HG02973 (cell line): ENCODE results near the gene TUBB3.
"Not testable (repeated sequence)": the region's sequence is repeated elsewhere in the genome, so short reads cannot be mapped to it uniquely, and the experiment has no call there.

Experiments
- ATAC-seq: cut with Tn5 transposase; IDR thresholded peaks from one replicate; pipeline ENCODE4 v1.9.1; 2021; ENCODE audit warnings: moderate library complexity; ENCODE audit not compliant: unreplicated experiment

Gene TUBB3

GRCh38 chr16:89917773-89918452 is 5.2 kb upstream of the TUBB3 start:
- ATAC-seq = peak; percentile 50

- ATAC-seq = no peak
These were observed 4.4 kb upstream of the TUBB3 start, which contains the start of gene MC1R for GRCh38 chr16:89918453-89919347. MC1R (plus strand) TSS chr16:89918862; CDS start chr16:89919259, 397 bp downstream.

DNA sequence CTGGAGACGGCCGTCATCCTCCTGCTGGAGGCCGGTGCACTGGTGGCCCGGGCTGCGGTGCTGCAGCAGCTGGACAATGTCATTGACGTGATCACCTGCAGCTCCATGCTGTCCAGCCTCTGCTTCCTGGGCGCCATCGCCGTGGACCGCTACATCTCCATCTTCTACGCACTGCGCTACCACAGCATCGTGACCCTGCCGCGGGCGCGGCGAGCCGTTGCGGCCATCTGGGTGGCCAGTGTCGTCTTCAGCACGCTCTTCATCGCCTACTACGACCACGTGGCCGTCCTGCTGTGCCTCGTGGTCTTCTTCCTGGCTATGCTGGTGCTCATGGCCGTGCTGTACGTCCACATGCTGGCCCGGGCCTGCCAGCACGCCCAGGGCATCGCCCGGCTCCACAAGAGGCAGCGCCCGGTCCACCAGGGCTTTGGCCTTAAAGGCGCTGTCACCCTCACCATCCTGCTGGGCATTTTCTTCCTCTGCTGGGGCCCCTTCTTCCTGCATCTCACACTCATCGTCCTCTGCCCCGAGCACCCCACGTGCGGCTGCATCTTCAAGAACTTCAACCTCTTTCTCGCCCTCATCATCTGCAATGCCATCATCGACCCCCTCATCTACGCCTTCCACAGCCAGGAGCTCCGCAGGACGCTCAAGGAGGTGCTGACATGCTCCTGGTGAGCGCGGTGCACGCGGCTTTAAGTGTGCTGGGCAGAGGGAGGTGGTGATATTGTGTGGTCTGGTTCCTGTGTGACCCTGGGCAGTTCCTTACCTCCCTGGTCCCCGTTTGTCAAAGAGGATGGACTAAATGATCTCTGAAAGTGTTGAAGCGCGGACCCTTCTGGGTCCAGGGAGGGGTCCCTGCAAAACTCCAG is 3.4 kb upstream of the TUBB3 start:
- ATAC-seq = no peak

DNA sequence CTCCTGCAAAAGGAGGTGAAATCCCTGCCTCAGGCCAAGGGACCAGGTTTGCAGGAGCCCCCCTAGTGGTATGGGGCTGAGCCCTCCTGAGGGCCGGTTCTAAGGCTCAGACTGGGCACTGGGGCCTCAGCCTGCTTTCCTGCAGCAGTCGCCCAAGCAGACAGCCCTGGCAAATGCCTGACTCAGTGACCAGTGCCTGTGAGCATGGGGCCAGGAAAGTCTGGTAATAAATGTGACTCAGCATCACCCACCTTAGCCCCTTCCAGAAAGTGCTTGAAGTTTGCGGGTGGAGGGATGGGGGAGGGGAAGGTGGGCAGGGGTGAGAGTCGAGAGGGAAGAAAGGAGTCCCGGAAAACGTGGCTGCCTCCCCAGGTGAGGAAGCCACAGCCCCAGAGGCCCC is 2.4 kb upstream of the TUBB3 start:
- ATAC-seq = no peak

GRCh38 chr16:89921131-89921701 is 1.9 kb upstream of the TUBB3 start:
- ATAC-seq = no peak

DNA sequence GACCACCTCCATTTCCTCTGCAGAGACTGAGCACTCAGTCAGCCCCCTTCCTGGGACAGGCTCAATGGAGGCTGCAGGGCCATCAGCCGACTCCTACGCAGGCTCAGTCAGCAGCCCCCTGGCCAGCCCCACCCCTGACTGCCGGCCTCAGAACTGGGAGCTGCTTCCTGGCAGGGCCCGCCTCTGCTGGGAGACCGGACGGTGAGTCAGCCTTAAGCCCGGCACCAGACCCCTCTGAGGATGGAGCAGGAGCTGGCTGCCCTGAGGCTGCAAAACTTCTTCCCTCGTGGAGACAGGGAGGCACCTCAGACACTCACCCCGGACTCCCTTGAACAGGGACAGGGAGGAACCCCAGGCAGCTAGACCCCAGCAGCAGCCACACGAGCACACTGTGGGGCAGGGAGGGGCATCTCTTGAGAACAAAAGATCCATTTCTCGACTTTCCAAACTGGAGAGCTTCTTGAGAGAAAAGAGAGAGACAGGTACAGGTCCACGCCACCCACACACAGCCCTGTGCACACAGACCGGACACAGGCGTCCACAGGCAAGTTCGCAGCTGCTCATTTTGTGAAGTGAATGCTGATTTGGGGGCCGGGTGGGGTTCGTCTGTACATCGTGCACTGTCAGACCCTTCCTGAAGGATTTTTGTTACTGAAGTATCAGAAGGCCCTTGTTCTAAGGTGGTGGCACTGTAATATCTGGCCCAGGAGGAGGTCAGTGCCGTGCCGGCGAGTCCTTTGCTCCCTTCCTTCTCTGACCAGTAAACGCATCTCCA is 1.3 kb upstream of the TUBB3 start:
- ATAC-seq = no peak

DNA sequence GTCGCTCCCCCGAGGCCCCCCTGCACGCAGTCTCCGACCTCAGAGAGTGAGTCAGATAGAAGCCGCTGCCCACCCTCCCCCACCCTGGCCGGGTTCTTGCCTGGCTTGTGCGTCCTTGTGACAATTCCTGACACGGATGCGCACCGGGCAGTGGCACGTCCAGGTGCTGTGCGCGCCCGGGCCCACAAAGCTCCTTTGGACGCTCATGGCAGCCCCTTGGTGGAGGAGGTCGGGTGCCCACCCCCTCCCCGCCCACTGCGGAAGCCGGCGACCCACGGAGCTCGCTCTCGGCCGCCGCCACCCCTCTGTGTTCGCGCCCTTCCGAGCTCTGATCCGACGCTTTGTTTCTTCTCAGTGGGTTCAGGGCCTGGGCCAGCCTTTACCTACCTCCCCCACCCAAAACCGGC is 662 bp upstream of the TUBB3 start:
- ATAC-seq = no peak

GRCh38 chr16:89923640-89924296 is 626 bp downstream of the TUBB3 start:
- no peak for ATAC-seq

DNA sequence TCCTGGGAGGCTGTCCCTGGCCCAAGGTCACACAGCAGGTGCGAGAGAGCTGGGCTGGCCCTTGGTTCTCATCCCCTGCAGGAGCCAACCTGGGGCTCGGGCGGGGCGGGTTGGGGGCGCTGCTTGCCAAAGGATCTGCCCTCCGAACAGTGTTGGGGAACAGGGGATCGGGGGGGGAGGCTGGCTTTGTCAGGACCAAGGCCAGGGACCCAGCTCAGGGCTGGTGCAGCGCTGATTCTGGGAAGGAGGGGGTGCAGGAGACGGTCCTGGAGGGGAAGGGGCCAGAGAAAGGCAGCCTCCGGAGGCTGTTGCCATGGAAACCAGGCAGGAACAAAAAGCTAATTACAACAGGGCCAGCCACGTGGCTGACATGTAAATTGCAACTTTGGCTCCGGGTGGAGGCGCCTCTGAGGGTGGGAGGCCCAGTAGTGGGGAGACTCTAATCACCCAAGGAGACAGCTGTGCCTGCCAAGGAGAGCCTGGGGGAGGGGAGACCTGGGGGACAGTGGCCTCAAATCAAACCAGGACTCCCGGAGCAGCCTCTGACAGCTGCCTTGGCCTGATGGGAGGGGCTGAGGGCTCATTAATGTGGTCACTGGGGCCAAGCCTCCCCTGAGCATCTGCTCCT is 1.3 kb downstream of the TUBB3 start:
- no peak for ATAC-seq

GRCh38 chr16:89924925-89925307 is 1.8 kb downstream of the TUBB3 start:
- ATAC-seq = no peak

DNA sequence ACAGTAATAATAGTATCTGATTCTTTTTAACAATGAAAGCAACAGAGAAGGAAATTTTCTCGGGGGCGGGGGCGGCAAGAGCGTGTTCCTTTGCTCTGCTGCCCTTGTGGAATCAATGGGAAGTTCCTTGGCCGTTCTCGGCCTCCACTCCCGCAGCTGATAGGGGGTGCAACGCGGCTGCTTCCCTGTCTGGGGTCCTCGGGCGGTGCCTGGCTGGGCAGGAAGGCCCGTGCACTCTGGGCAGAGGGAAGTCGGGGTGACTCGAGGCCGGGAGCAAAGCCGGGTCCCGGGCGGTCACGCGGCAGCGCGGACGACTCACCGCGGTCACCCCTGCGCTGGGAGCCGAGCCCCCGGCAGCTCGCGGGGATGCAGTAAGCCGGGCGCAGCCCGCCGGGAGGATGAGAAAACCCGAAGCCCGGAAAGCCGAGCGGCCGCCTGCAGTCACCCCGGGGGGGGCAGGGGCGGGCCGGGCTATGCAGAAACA is 2.5 kb downstream of the TUBB3 start:
- ATAC-seq = no peak

- no peak for ATAC-seq
These were observed 8.3 kb downstream of the TUBB3 start for GRCh38 chr16:89931305-89931896.

- no peak for ATAC-seq
These were observed 8.8 kb downstream of the TUBB3 start for GRCh38 chr16:89931964-89932363.

- ATAC-seq = not testable (repeated sequence)
These were observed 10.9 kb downstream of the TUBB3 start for GRCh38 chr16:89934019-89934418.

- ATAC-seq = no peak
These were observed 11.7 kb downstream of the TUBB3 start for GRCh38 chr16:89934611-89935553.

DNA sequence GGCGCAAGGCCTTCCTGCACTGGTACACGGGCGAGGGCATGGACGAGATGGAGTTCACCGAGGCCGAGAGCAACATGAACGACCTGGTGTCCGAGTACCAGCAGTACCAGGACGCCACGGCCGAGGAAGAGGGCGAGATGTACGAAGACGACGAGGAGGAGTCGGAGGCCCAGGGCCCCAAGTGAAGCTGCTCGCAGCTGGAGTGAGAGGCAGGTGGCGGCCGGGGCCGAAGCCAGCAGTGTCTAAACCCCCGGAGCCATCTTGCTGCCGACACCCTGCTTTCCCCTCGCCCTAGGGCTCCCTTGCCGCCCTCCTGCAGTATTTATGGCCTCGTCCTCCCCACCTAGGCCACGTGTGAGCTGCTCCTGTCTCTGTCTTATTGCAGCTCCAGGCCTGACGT is 12.5 kb downstream of the TUBB3 start:
- ATAC-seq = not testable (repeated sequence)

- ATAC-seq = no peak
These were observed 12.9 kb downstream of the TUBB3 start for GRCh38 chr16:89936034-89936433.
